BLaER1 (cell line): Measurements from ENCODE around the gene UNC5C.

Experiments used
- H3K27ac ChIP-seq: shearing (Covaris generic); formaldehyde crosslinking; 2 replicates; pipeline ENCODE4 v1.8.1; 2022
- H3K27me3 ChIP-seq: shearing (Covaris generic); formaldehyde crosslinking; 2 replicates; pipeline ENCODE4 v1.8.1; 2022
- H3K36me3 ChIP-seq: shearing (Covaris generic); formaldehyde crosslinking; 2 replicates; pipeline ENCODE4 v1.8.1; 2022
- H3K4me1 ChIP-seq: shearing (Covaris generic); formaldehyde crosslinking; 2 replicates; pipeline ENCODE4 v1.8.1; 2022
- H3K4me2 ChIP-seq: shearing (Covaris generic); formaldehyde crosslinking; 2 replicates; pipeline ENCODE4 v1.8.1; 2022
- H3K4me3 ChIP-seq: shearing (Covaris generic); formaldehyde crosslinking; 2 replicates; pipeline ENCODE4 v1.8.1; 2022
- H3K9ac ChIP-seq: shearing (Covaris generic); formaldehyde crosslinking; 2 replicates; pipeline ENCODE4 v1.8.1; 2022
- H3K9me3 ChIP-seq: shearing (Covaris generic); formaldehyde crosslinking; 2 replicates; pipeline ENCODE4 v1.8.1; 2022
- H4K20me1 ChIP-seq: shearing (Covaris generic); formaldehyde crosslinking; 2 replicates; pipeline ENCODE4 v1.8.1; 2022
- Cebpa-rat ChIP-seq: shearing (Covaris generic); IDR thresholded peaks from 2 replicates; pipeline ENCODE4 v1.8.1; 2022

UNC5C gene

DNA sequence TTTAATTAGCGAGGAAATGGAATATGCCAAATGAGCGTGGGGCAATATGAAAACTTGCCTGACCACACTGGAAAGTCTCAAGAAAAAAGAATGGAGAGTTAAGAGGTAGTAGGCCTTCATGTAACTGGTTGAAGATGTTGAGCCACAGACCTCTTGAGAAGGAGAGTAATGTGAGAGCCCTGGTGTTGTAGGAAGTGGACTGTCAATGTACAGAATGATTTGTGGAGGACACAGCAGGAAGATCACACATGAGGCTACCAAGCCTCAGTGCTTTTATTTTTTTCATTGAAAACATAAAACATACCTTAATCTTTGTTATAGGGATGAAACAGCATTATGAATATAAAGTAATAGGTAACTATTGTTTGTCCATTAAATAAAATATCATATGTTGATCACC, 331.6 kb downstream of the UNC5C start:
- no peaks in the 10 kb centered on the region for H3K27me3 ChIP-seq
- no peaks in the 10 kb centered on the region for H3K36me3 ChIP-seq
- peaks cover 11% of the 10 kb centered on the region for H3K4me1 ChIP-seq
- H3K4me2 ChIP-seq, result no peak overlapping the region
- TF ChIP-seq Cebpa-rat, result no peak
- no peak overlapping the region for H3K9ac ChIP-seq
- H3K27ac ChIP-seq, result no peak overlapping the region
- H3K4me3 ChIP-seq, result no peak overlapping the region
- no peaks in the 10 kb centered on the region for H3K9me3 ChIP-seq
- H4K20me1 ChIP-seq, result no peaks in the 10 kb centered on the region

DNA sequence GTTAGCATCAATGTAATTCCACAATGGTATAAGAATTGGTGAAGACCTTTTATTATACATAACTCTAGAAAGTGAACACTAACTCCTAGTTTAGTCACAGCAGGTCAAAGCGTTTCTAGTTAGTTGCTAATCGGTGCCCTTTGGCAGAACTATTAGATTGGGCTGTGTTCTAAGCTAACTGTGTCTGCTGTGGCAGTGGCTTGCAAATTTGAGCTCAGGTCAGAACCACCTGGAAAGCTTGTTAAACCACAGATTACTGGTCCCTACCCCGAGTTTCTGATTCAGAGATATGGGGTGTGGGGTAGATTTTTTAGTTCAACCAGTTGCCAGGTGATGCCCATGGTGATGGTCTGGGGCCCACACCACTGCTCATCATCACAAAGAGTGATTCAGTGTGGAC, 332.1 kb downstream of the UNC5C start:
- H3K27ac ChIP-seq, result no peak overlapping the region
- no peaks in the 10 kb centered on the region for H3K27me3 ChIP-seq
- no peak overlapping the region for H3K4me3 ChIP-seq
- TF ChIP-seq Cebpa-rat, result no peak
- H4K20me1 ChIP-seq, result no peaks in the 10 kb centered on the region
- H3K9ac ChIP-seq, result no peak overlapping the region
- H3K4me1 ChIP-seq, result peaks cover 11% of the 10 kb centered on the region
- H3K9me3 ChIP-seq, result no peaks in the 10 kb centered on the region
- peak overlapping the region; percentile 43; the same call in 1 of the 2 replicates for H3K4me2 ChIP-seq
- no peaks in the 10 kb centered on the region for H3K36me3 ChIP-seq

DNA sequence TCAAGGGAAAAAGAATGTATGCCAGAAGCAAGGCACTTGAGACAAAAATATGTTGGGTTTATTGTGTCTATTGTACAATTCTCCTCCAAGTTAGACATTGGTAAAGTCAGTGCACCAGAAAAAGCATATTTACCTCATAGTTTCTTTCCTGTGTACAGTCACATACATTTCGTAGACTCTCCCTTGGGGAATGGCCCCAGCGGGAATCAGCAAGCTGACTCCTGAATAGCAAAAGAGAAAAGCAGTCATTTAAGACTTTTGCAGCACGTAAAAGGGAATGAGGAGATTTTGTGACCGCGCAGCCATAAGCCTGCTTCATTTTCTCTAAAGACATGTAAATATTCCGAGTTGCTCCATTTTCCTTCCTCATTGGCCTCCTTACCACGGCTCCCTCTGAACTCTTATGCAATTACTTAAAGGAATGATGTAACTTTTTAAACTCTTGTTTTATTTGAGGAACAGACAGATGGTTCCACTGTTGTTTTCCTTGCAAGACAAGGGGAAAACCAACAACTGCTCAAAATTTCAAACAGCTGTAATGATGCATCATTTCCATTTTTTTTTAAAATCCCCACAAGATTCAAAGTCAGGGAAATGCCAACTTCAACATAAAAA, 332.7 kb downstream of the UNC5C start:
- TF ChIP-seq Cebpa-rat, result no peak
- Histone ChIP-seq H3K9ac (no peak overlapping the region), H3K36me3 (no peaks in the 10 kb centered on the region), H3K4me2 (peak overlapping the region; percentile 43), H3K27me3 (no peaks in the 10 kb centered on the region), H3K4me1 (peaks cover 11% of the 10 kb centered on the region), H4K20me1 (no peaks in the 10 kb centered on the region), H3K9me3 (no peaks in the 10 kb centered on the region), H3K27ac (no peak overlapping the region), H3K4me3 (no peak overlapping the region)

DNA sequence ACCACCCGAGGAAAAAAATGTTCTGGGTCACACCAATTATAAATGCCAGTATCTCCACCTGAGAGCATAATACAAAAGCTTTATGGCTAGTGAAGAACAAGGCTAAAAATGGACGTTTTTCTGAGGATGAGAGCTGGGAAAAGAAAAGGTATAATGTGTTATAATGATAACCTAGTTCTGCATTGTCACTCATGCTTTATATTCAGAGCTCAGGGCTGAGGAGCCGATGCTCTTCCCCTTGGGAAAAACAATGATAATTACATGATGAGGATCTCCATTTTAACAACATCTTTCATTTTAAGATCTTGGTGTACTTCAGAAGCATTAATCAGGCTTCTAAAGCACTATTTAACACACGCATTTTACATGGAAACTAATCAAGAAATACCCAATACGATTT, 333.7 kb downstream of the UNC5C start:
- Histone ChIP-seq H3K4me3 (no peak overlapping the region), H3K9ac (no peak overlapping the region), H3K4me2 (no peak overlapping the region), H4K20me1 (no peaks in the 10 kb centered on the region), H3K4me1 (peaks cover 11% of the 10 kb centered on the region), H3K27ac (no peak overlapping the region), H3K27me3 (no peaks in the 10 kb centered on the region), H3K9me3 (no peaks in the 10 kb centered on the region), H3K36me3 (no peaks in the 10 kb centered on the region)
- no peak for TF ChIP-seq Cebpa-rat

DNA sequence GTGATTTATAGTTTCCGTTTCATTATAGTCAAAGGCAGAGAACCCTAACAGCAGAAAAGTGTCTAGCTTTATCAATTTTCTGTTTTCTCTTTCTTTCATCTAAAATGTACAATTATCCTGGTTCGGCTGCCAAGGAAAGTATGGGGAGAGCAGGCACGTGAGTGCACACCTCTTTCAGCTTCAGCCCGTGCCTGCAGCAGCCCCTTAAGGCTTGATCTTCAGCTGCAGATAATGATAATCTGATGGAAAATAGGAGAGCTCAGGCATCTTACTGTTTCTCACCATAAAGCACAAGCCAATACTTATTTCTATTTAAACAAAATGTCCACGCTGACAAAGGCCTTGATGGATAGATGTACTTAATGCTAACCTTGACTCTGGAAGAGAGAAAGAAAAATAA, 334.4 kb downstream of the UNC5C start:
- Histone ChIP-seq H3K27ac (no peak overlapping the region), H3K36me3 (no peaks in the 10 kb centered on the region), H3K9ac (no peak overlapping the region), H3K9me3 (no peaks in the 10 kb centered on the region), H3K4me2 (no peak overlapping the region), H4K20me1 (no peaks in the 10 kb centered on the region), H3K4me1 (peaks cover 11% of the 10 kb centered on the region), H3K4me3 (no peak overlapping the region), H3K27me3 (no peaks in the 10 kb centered on the region)
- TF ChIP-seq Cebpa-rat, result no peak

DNA sequence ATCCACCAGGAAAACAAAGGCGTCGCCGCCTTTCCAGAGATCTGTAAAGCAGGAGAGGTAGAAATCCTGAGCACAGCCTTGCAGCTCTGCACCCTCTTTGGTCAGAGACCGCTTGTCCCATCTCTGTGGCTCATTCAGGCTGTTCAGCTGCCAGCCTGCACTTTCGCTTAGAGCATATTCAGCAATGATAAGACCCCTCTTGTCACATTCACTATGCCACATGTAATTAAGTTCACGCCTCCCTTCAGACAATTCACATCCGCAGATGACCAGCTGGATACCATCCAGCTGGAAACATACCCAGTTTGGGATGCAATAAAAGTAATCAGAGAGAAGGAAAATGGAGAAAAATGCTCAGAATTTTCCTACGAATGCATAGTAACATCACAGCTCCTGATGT, 335.4 kb downstream of the UNC5C start:
- Histone ChIP-seq H3K9me3 (no peaks in the 10 kb centered on the region), H4K20me1 (no peaks in the 10 kb centered on the region), H3K27ac (no peak overlapping the region), H3K4me2 (no peak overlapping the region), H3K4me1 (peaks cover 11% of the 10 kb centered on the region), H3K4me3 (no peak overlapping the region), H3K9ac (no peak overlapping the region), H3K36me3 (no peaks in the 10 kb centered on the region), H3K27me3 (no peaks in the 10 kb centered on the region)
- no peak for TF ChIP-seq Cebpa-rat

DNA sequence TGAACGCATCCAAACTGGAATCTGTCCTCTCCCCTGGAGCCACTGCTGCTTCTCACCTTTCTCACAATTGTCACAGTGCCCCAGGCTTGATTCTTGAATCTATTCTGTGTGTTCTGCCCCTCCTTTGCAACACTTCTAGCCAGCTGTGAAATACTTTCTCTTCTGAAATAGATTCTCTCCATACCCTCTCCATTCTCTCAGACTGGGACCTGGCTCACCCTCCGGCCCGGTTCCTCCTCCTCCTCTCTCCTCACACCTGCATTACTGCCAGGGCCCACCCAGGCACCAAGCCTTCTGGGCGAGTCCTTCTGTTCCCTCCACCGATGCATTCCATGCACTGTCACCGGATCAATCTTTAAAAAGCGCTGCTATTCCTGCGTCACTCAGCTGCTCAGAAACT, 336.1 kb downstream of the UNC5C start:
- Histone ChIP-seq H3K36me3 (no peaks in the 10 kb centered on the region), H3K27me3 (no peaks in the 10 kb centered on the region), H4K20me1 (no peaks in the 10 kb centered on the region)

DNA sequence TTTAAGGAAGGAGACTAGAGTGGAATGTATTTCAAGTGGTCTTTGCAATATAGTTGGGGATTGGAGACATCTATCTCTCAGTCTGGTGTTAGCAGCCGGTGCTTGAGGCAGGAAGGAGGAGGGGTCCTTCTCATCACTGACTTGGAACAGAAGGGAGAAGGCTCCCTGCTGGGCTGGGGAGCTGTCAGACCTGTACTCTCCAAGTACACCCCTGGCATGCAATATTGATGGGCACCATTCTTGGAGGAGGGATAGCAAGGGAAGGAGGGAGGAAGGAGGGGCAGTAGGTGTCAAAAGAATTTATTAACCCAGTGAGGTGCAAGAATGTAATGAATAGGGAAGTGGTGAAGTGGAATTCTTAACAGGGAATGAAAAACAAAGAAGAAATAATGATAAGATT, 338.8 kb downstream of the UNC5C start:
- no peak overlapping the region for H3K4me3 ChIP-seq
- no peak overlapping the region for H3K27ac ChIP-seq
- H3K9ac ChIP-seq, result no peak overlapping the region
- no peaks in the 10 kb centered on the region for H3K36me3 ChIP-seq
- no peak for TF ChIP-seq Cebpa-rat
- H3K9me3 ChIP-seq, result no peaks in the 10 kb centered on the region
- H4K20me1 ChIP-seq, result no peaks in the 10 kb centered on the region
- H3K4me2 ChIP-seq, result no peak overlapping the region
- H3K27me3 ChIP-seq, result no peaks in the 10 kb centered on the region
- H3K4me1 ChIP-seq, result no peaks in the 10 kb centered on the region

More for the DNA sequence above, 336.1 kb downstream of the UNC5C start:
- TF ChIP-seq Cebpa-rat, result no peak
- Histone ChIP-seq H3K4me3 (no peak overlapping the region), H3K4me2 (no peak overlapping the region), H3K9me3 (no peaks in the 10 kb centered on the region), H3K27ac (no peak overlapping the region), H3K9ac (no peak overlapping the region), H3K4me1 (peaks cover 11% of the 10 kb centered on the region)

DNA sequence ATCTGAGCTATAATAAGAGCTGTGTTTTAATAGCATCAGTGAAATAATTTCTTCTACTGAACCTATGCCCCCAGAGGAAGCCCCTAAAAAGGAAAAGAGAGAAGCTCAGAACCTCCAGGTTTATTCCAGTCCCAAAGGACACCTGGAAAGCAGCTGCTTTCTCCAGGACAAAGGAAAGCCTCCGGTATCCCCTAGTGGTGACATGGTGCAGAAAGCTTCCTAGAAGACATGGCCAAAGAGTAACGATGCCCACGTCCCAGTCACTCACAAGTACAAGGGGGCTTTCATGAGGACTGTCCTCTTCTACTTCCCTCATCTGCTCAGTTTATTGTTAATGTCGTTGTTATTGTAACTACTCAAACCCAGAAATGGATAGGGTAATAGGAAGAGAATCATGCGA, 343.9 kb downstream of the UNC5C start:
- H3K36me3 ChIP-seq, result no peaks in the 10 kb centered on the region
- H3K4me2 ChIP-seq, result no peak overlapping the region
- H3K9ac ChIP-seq, result no peak overlapping the region
- no peaks in the 10 kb centered on the region for H3K9me3 ChIP-seq
- no peak for TF ChIP-seq Cebpa-rat
- no peaks in the 10 kb centered on the region for H3K27me3 ChIP-seq
- H3K4me3 ChIP-seq, result no peak overlapping the region
- H4K20me1 ChIP-seq, result no peaks in the 10 kb centered on the region
- no peaks in the 10 kb centered on the region for H3K4me1 ChIP-seq
- no peak overlapping the region for H3K27ac ChIP-seq

DNA sequence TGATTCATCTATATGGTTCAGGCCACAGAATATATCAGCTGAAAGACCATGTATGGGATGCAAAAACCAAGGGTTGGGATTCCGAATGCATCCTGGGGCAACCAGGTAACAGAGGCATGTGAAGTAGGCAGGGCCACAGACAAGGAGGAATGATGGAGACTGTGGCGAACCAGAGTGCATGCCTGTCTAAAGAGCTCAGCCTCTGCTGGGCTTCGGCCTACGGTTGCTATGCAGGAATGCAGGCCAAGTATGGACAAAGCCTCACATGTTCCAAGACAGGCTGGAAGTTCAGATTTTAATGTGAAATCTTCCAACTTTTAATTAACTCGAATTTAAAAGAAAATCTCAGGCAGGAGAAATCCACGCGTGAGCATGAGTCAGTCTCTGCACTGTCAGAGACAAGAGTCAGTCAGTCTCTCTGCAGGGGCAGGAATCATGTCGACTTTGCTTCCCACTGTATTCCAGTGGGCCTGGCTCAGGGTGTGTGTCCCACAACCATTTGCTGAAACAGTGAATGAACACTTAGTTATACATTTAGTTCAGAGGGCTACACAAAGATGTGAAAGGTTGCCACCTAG, 344.4 kb downstream of the UNC5C start:
- Histone ChIP-seq H3K4me2 (no peak overlapping the region), H3K9me3 (no peaks in the 10 kb centered on the region), H3K9ac (no peak overlapping the region), H4K20me1 (no peaks in the 10 kb centered on the region), H3K27ac (no peak overlapping the region), H3K36me3 (no peaks in the 10 kb centered on the region), H3K4me3 (no peak overlapping the region), H3K27me3 (no peaks in the 10 kb centered on the region), H3K4me1 (no peaks in the 10 kb centered on the region)
- TF ChIP-seq Cebpa-rat, result no peak

DNA sequence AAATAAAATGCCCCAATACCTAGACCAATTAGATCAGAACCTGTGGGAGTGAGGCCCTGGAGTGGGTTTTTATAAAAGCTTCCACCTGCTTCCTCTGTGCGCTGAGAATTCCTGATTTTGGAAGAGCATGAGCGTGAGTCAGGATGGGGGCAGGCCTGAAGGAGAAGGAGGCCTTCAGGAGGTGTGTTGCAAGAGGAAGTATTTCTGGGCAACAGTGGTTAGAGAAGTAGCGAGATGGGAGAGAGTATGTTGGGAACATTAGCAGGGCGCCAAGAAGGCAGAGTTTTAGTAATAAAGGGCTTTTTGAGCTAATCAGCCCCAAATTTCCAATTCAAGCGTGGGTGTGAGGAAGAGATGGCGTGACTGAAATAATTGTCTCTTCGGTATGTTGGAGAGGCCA, 349.8 kb downstream of the UNC5C start:
- Histone ChIP-seq H3K36me3 (no peaks in the 10 kb centered on the region), H3K4me2 (no peak overlapping the region), H3K27ac (no peak overlapping the region), H3K9ac (no peak overlapping the region), H3K4me3 (no peak overlapping the region), H4K20me1 (no peaks in the 10 kb centered on the region), H3K4me1 (no peaks in the 10 kb centered on the region), H3K9me3 (no peaks in the 10 kb centered on the region), H3K27me3 (no peaks in the 10 kb centered on the region)
- TF ChIP-seq Cebpa-rat, result no peak
